Activated CD8-positive, alpha-beta T cell treated with anti-CD3 and anti-CD28 coated beads for 36 hours (primary cell): ENCODE results near the gene IL16. TPM values are rescaled to one million over a fixed set of nuclear protein-coding genes. Genes with fewer than 3 reads are reported as not detected.

Experiments
- ATAC-seq: fragments of 200-7000 bp; cut with Tn5 transposase; one replicate; pipeline ENCODE4 v1.10.0; 2021; ENCODE audit warnings: mild to moderate bottlenecking, moderate library complexity
- CTCF ChIA-PET: fragments of 350-600 bp; sonication (Branson Sonifier 250); formaldehyde crosslinking; loops from one replicate; lab custom pipeline; 2021; ENCODE audit warnings: antibody characterized with exemption; lab: Charles Lee
- POLR2A ChIA-PET: fragments of 350-600 bp; sonication (Branson Sonifier 250); formaldehyde crosslinking; loops from one replicate; lab custom pipeline; 2021; ENCODE audit warnings: antibody characterized with exemption; lab: Charles Lee
- DNase-seq: peaks from one replicate; pipeline ENCODE4 v3.0.0-alpha.2; 2020
- H3K27ac Mint-ChIP-seq: one replicate; pipeline ENCODE4 v1.8.0; 2021; ENCODE audit warnings: mild to moderate bottlenecking, mixed read lengths
- H3K27me3 Mint-ChIP-seq: one replicate; pipeline ENCODE4 v1.8.0; 2021; ENCODE audit warnings: mixed read lengths
- H3K36me3 Mint-ChIP-seq: one replicate; pipeline ENCODE4 v1.8.0; 2021; ENCODE audit warnings: low read depth, mixed read lengths
- H3K4me1 Mint-ChIP-seq: one replicate; pipeline ENCODE4 v1.8.0; 2021; ENCODE audit warnings: low read depth, mixed read lengths
- H3K4me3 Mint-ChIP-seq: one replicate; pipeline ENCODE4 v1.8.0; 2021; ENCODE audit warnings: mild to moderate bottlenecking, moderate library complexity, mixed read lengths
- H3K9me3 Mint-ChIP-seq: one replicate; pipeline ENCODE4 v1.8.0; 2021; ENCODE audit warnings: mixed read lengths
- intact Hi-C: fragments of 100-400 bp; cut with micrococcal nuclease; formaldehyde crosslinking; loops from one replicate; pipeline ENCODE4 v1.10.0; 2022
- total RNA-seq, 2 experiments: library from RNA; stranded (reverse); gene quantifications; one replicate each; pipeline ENCODE4 v1.2.3, GENCODE V29; 2021
- TF ChIP-seq, protein P1 (sequence below): fragments of 200-600 bp; IDR thresholded peaks from one replicate; pipeline ENCODE4 v1.8.0; 2022; ENCODE audit warnings: antibody characterized with exemption, mild to moderate bottlenecking

IL16 gene
- total RNA-seq, 2 experiments from 2014 or later, result 130 to 138 TPM

DNA sequence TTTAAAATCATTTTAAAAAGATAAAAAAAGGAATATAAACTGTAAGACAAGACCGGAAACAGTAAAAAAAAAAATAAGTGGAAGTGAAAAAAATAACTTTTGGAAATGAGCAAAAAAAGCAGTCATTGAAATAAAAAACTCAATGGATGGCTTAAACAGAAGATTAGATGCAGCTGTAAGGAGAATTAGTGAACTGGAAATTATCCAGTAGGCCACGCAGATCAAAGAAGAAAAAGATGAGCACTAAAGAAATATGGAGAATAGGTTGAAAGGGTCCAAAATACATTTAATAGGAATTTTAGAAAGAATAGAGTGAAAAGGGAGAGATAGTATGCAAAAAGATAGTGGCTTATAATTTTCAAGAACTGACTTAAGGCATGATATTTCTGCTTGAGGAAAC, 80.3 kb downstream of the IL16 start:
- CTCF ChIA-PET, result interaction anchor here (0.6 to 7.6 kb wide), 5 partner anchors 10 to 123 kb away, joined by 3 to 97 read pairs (median 52); no protein-coding TSS in a partner anchor
- DNase-seq, result no peak
- H3K4me3 Mint-ChIP-seq, result no peak overlapping the region
- peaks cover 31% of the 10 kb centered on the region for H3K36me3 Mint-ChIP-seq
- ATAC-seq, result no peak
- H3K9me3 Mint-ChIP-seq, result peaks cover 21% of the 10 kb centered on the region
- TF ChIP-seq, protein P1, sequence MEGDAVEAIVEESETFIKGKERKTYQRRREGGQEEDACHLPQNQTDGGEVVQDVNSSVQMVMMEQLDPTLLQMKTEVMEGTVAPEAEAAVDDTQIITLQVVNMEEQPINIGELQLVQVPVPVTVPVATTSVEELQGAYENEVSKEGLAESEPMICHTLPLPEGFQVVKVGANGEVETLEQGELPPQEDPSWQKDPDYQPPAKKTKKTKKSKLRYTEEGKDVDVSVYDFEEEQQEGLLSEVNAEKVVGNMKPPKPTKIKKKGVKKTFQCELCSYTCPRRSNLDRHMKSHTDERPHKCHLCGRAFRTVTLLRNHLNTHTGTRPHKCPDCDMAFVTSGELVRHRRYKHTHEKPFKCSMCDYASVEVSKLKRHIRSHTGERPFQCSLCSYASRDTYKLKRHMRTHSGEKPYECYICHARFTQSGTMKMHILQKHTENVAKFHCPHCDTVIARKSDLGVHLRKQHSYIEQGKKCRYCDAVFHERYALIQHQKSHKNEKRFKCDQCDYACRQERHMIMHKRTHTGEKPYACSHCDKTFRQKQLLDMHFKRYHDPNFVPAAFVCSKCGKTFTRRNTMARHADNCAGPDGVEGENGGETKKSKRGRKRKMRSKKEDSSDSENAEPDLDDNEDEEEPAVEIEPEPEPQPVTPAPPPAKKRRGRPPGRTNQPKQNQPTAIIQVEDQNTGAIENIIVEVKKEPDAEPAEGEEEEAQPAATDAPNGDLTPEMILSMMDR, result no peak
- POLR2A ChIA-PET, result interaction anchor here (0.6 to 7.2 kb wide), 3 partner anchors 15 to 32 kb away, joined by 3 to 42 read pairs (median 7); no protein-coding TSS in a partner anchor
- no peaks in the 10 kb centered on the region for H3K27me3 Mint-ChIP-seq
- peaks cover 55% of the 10 kb centered on the region for H3K4me1 Mint-ChIP-seq
- no peak overlapping the region for H3K27ac Mint-ChIP-seq
- intact Hi-C loops, result loop anchor here (5.0 kb wide), 1 partner anchor 55 kb away; no protein-coding TSS in a partner anchor

DNA sequence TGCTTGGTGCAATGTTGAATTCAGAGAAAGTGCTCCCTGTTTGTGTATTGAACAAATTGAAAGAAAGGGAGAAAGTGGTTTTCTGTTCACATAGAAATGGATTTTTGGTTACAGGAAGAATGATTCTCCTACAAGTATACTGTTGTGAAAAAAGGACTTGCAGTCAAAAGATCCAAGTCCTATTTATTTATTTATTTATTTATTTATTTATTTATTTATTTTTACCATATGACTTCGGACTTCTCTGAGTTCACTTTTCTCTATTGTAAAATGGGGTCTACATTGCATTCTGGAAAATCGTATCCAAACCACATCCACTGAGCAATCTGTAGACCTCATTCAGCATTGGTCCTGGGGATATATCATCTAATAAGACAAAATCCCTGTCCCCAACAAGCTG, 81.2 kb downstream of the IL16 start:
- H3K4me1 Mint-ChIP-seq, result peaks cover 59% of the 10 kb centered on the region

DNA sequence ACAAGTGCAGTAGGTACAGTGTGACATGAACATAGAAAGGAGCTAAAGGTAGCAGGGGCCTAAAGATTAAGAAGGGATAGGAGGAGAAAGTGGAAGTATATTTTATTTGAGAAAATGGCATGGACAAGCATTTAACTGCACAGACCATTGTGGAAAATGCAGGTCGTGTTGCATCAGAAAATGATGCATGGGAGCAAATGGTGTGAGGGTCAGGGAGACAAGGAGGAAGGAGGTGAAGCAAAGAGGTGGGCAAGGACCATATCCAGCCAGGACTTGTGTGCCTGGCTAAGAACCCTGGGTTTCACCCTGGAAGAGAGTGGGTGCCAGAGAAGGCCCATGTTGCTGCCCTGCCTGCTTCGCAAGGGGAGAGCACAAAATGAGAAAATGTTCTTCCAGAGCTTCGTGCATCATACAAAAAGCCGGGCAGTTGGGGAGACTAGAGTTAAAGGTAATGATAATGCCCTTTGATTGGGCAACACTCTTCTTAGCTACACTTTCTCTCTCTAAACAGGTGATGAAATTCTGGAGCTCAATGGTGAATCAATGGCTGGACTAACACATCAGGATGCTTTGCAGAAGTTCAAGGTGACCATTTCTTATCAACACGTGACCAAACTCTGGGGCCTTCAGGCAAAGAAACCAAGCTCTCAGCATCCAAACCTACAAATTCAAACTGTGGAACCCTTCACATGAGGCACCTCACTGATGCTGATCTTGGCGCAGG, 81.8 kb downstream of the IL16 start:
- peaks cover 38% of the 10 kb centered on the region for H3K36me3 Mint-ChIP-seq
- ATAC-seq (no peak), DNase-seq (no peak)
- H3K27me3 Mint-ChIP-seq, result no peaks in the 10 kb centered on the region
- ChIA-PET CTCF (interaction anchor here (1.0 to 7.6 kb wide), 5 partner anchors 8 to 122 kb away, joined by 3 to 52 read pairs (median 3); no protein-coding TSS in a partner anchor), POLR2A (interaction anchor here (1.0 to 7.2 kb wide), 7 partner anchors 8 to 133 kb away, joined by 3 to 42 read pairs (median 4); no protein-coding TSS in a partner anchor)
- TF ChIP-seq, protein P1, result no peak
- H3K9me3 Mint-ChIP-seq, result peaks cover 21% of the 10 kb centered on the region
- H3K27ac Mint-ChIP-seq, result peak overlapping the region; percentile 17
- H3K4me1 Mint-ChIP-seq, result peaks cover 59% of the 10 kb centered on the region
- intact Hi-C loops, result loop anchor here (5.0 kb wide), 1 partner anchor 54 kb away; no protein-coding TSS in a partner anchor
- no peak overlapping the region for H3K4me3 Mint-ChIP-seq

More for the DNA sequence above, 81.2 kb downstream of the IL16 start:
- TF ChIP-seq, protein P1, result no peak
- Mint-ChIP-seq H3K27ac (no peak overlapping the region), H3K9me3 (peaks cover 21% of the 10 kb centered on the region), H3K4me3 (no peak overlapping the region), H3K27me3 (no peaks in the 10 kb centered on the region), H3K36me3 (peaks cover 38% of the 10 kb centered on the region)
- DNase-seq (no peak), ATAC-seq (no peak)
- ChIA-PET CTCF (interaction anchor here (1.1 to 7.6 kb wide), 3 partner anchors 9 to 16 kb away, joined by 3 to 52 read pairs (median 40); no protein-coding TSS in a partner anchor), POLR2A (interaction anchor here (1.0 to 7.2 kb wide), 4 partner anchors 9 to 133 kb away, joined by 3 to 42 read pairs (median 5); no protein-coding TSS in a partner anchor)
- intact Hi-C loops, result loop anchor here (5.0 kb wide), 1 partner anchor 54 kb away; no protein-coding TSS in a partner anchor

DNA sequence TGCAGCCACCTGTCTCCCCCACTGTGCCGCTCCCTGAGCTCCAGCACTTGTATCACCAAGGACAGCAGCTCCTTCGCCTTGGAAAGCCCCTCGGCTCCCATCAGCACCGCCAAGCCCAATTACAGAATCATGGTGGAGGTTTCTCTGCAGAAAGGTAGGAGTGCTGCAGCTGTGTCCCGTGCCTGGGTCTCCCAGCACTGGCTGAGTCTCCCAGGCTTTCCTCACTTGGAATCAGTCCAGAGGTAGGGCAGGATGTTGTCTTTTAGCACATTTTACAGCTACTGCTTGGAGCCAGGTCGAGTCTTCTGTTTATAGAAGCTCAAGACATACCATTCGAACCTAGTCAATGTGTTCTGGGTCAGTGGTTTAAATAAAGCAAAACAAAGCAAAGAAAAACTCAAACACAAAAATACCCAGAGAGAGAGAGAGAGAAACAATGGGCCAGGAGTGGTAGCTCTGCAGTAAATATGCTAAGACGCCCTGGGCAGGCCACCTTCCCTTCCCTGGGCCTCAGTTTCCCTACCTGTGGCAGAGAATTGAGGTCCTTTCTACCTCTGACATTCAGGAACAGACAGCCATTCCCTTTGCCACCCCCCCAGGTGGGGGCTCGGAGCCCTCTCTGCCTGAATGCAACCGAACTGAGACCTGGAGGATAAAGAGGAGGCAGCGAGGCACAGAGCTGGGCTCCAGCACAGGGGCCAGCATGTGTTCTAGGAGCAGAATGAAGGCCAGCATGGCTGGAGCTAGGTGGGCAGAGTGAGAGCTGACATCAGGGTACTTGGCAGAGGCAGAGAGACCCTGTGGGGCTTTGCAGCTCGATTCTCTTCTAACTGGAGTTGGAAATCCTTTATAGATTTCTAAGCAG, 83.2 kb downstream of the IL16 start:
- H3K27ac Mint-ChIP-seq, result no peak overlapping the region
- no peak for DNase-seq
- intact Hi-C loops, result loop anchor here (5.0 kb wide), 1 partner anchor 52 kb away; no protein-coding TSS in a partner anchor
- H3K36me3 Mint-ChIP-seq, result peaks cover 44% of the 10 kb centered on the region
- TF ChIP-seq, protein P1, result no peak
- peaks cover 21% of the 10 kb centered on the region for H3K9me3 Mint-ChIP-seq
- ChIA-PET POLR2A (interaction anchor here (0.8 to 7.2 kb wide), 6 partner anchors 12 to 30 kb away, joined by 3 to 42 read pairs (median 4); no protein-coding TSS in a partner anchor), CTCF (interaction anchor here (1.0 to 7.6 kb wide), 6 partner anchors 9 to 171 kb away, joined by 3 to 52 read pairs (median 8); no protein-coding TSS in a partner anchor)
- H3K4me1 Mint-ChIP-seq, result peaks cover 63% of the 10 kb centered on the region
- no peak for ATAC-seq
- H3K27me3 Mint-ChIP-seq, result no peaks in the 10 kb centered on the region
- no peak overlapping the region for H3K4me3 Mint-ChIP-seq
